Keratinocyte (primary cell): ENCODE results near the gene RANBP3. TPM values are rescaled to one million over a fixed set of nuclear protein-coding genes. Genes with fewer than 3 reads are reported as not detected.

Experiments
- DNase-seq: peaks from one replicate; pipeline ENCODE4 v3.0.0-alpha.2; 2011; ENCODE audit warnings: low read depth, missing footprints, low spot score
- FAIRE-seq: peaks from 2 replicates; lab custom pipeline; 2011; peaks lifted over from hg19 to GRCh38; lab: Jason Lieb, UNC
- H2AFZ ChIP-seq: 2 replicates; pipeline ENCODE4 v1.6.0; 2012; ENCODE audit warnings: low read length, control low read depth, inconsistent platforms; ENCODE audit not compliant: control insufficient read depth
- H3K27ac ChIP-seq: 2 replicates; pipeline ENCODE4 v1.5.1; 2011; ENCODE audit warnings: low read length; ENCODE audit not compliant: control insufficient read depth, insufficient read depth
- H3K27me3 ChIP-seq: 3 replicates; pipeline ENCODE4 v1.6.0; 2011; ENCODE audit warnings: low read length; ENCODE audit not compliant: control insufficient read depth, insufficient read depth; ENCODE audit errors: extremely low read depth
- H3K36me3 ChIP-seq, 2 experiments: 2 replicates in 1 of 2; 3 replicates in 1 of 2; pipeline ENCODE4 v1.5.1; 2011; ENCODE audit warnings: low read length in 2 of 2, mild to moderate bottlenecking in 1 of 2; ENCODE audit not compliant: control insufficient read depth in 2 of 2, insufficient read depth in 2 of 2; ENCODE audit errors: extremely low read depth in 1 of 2
- H3K4me1 ChIP-seq: 3 replicates; pipeline ENCODE4 v1.5.1; 2011; ENCODE audit warnings: low read length; ENCODE audit not compliant: control insufficient read depth, insufficient read depth; ENCODE audit errors: extremely low read depth
- H3K4me2 ChIP-seq: 3 replicates; pipeline ENCODE4 v1.6.0; 2011; ENCODE audit warnings: low read depth, low read length; ENCODE audit not compliant: control insufficient read depth, insufficient read depth; ENCODE audit errors: extremely low read depth
- H3K4me3 ChIP-seq, 3 experiments: fragments of 200-600 bp in 1 of 3; sonication (generic) in 1 of 3; 2 replicates in 2 of 3; 3 replicates in 1 of 3; pipeline ENCODE4 v1.5.1; 2011 to 2016; ENCODE audit warnings: low read length in 3 of 3, mild to moderate bottlenecking in 3 of 3, control low read depth in 2 of 3, inconsistent platforms in 1 of 3, low read depth in 1 of 3, mixed read lengths in 1 of 3, mixed run types in 1 of 3, moderate library complexity in 1 of 3; ENCODE audit not compliant: control insufficient read depth in 2 of 3, insufficient read depth in 2 of 3; ENCODE audit errors: extremely low read depth in 1 of 3
- H3K79me2 ChIP-seq: 2 replicates; pipeline ENCODE4 v1.6.0; 2012; ENCODE audit warnings: low read length; ENCODE audit not compliant: control insufficient read depth, insufficient read depth
- H3K9ac ChIP-seq: 3 replicates; pipeline ENCODE4 v1.6.0; 2011; ENCODE audit warnings: low read length; ENCODE audit not compliant: control insufficient read depth, insufficient read depth; ENCODE audit errors: extremely low read depth
- H3K9me1 ChIP-seq: 3 replicates; pipeline ENCODE4 v1.6.0; 2011; ENCODE audit warnings: low read length; ENCODE audit not compliant: control insufficient read depth, insufficient read depth; ENCODE audit errors: extremely low read depth
- H3K9me3 ChIP-seq: 2 replicates; pipeline ENCODE4 v1.5.1; 2012; ENCODE audit warnings: low read depth, low read length; ENCODE audit not compliant: control insufficient read depth
- H4K20me1 ChIP-seq: 3 replicates; pipeline ENCODE4 v1.6.0; 2011; ENCODE audit warnings: low read length; ENCODE audit not compliant: control insufficient read depth, insufficient read depth; ENCODE audit errors: extremely low read depth
- CTCF ChIP-seq, 3 experiments: IDR thresholded peaks in 1 of 3; conservative IDR thresholded peaks in 1 of 3; optimal IDR thresholded peaks in 1 of 3; 2 replicates in 2 of 3; 3 replicates in 1 of 3; pipeline versions ENCODE3 to v1.5.1; 2011; ENCODE audit warnings: low read length in 3 of 3, mild to moderate bottlenecking in 3 of 3, moderate library complexity in 2 of 3, control low read depth in 1 of 3, inconsistent platforms in 1 of 3; ENCODE audit not compliant: insufficient read depth in 2 of 3; ENCODE audit errors: extremely low read depth in 1 of 3
- EZH2 ChIP-seq: IDR thresholded peaks from one replicate; pipeline ENCODE4 v1.6.1; 2012; ENCODE audit warnings: inconsistent platforms, mild to moderate bottlenecking, low read length, moderate library complexity
- dilution Hi-C: fragments of 300-500 bp; cut with MboI; formaldehyde crosslinking; loops from one replicate; pipeline ENCODE4 v1.7.0; 2020; ENCODE audit warnings: low sequenced_read_pairs; ENCODE audit not compliant: extremely low pct_ligation_motif_present
- polyA plus RNA-seq, 5 experiments: library from polyadenylated mRNA; depleted of rRNA in 3 of 5; stranded (reverse) in 3 of 5; stranded (forward) in 1 of 5; unstranded in 1 of 5; fragments of >200 nt; gene quantifications; 1 replicate in 1 of 5; 2 replicates in 3 of 5; 3 replicates in 1 of 5; pipeline versions ENCODE4 v1.2.1 to v1.2.3, GENCODE V29; 2011 to 2012; ENCODE audit warnings: missing spikeins in 2 of 5, low read depth in 1 of 5, low replicate concordance in 1 of 5

RANBP3 gene
- polyA plus RNA-seq, 1 donor (not counting 4 experiments of a cell fraction or from before 2014, with no cell fraction given) = 36.4 TPM

GRCh38 chr19:5966941-5967340, 11.0 kb downstream of the RANBP3 start:
- Histone ChIP-seq H4K20me1 (peaks cover 53% of the 10 kb centered on the region), H3K4me1 (peaks cover 36% of the 10 kb centered on the region)
- TF ChIP-seq EZH2 (no peak), CTCF (optimal IDR thresholded peaks at IDR 0.05 in 1 of 3, IDR thresholded peaks at IDR 0.05 in 1 of 3, conservative IDR thresholded peaks at IDR 0.05 in 1 of 3; ENCODE audit: extremely low read depth in 1 of 3, insufficient read depth in 2 of 3, low read length in 3 of 3) (no peak)

GRCh38 chr19:5966215-5966614, 11.7 kb downstream of the RANBP3 start:
- Histone ChIP-seq H3K9ac (no peak overlapping the region), H3K9me1 (peaks cover 7% of the 10 kb centered on the region), H3K4me1 (peaks cover 36% of the 10 kb centered on the region), H3K4me2 (no peak overlapping the region), H3K9me3 (no peaks in the 10 kb centered on the region), H3K4me3 (no peak overlapping the region), H3K79me2 (peaks cover 89% of the 10 kb centered on the region), H3K27me3 (no peaks in the 10 kb centered on the region), H3K27ac (no peak overlapping the region), H2AFZ (no peak overlapping the region), H4K20me1 (peaks cover 52% of the 10 kb centered on the region), H3K36me3 (peaks cover 2 to 14% of the 10 kb centered on the region in 2 experiments)
- DNase-seq = no peak
- peak; percentile 39 for FAIRE-seq
- TF ChIP-seq CTCF (optimal IDR thresholded peaks at IDR 0.05 in 1 of 3, IDR thresholded peaks at IDR 0.05 in 1 of 3, conservative IDR thresholded peaks at IDR 0.05 in 1 of 3; ENCODE audit: extremely low read depth in 1 of 3, insufficient read depth in 2 of 3, low read length in 3 of 3) (no peak), EZH2 (no peak)
- dilution Hi-C loops = no loop called here

More at GRCh38 chr19:5966941-5967340, 11.0 kb downstream of the RANBP3 start:
- Histone ChIP-seq H3K79me2 (peaks cover 93% of the 10 kb centered on the region), H3K9me1 (peaks cover 7% of the 10 kb centered on the region), H2AFZ (no peak overlapping the region), H3K27me3 (no peaks in the 10 kb centered on the region), H3K36me3 (peaks cover 2 to 18% of the 10 kb centered on the region in 2 experiments), H3K4me2 (peak overlapping the region; percentile 75), H3K9me3 (no peaks in the 10 kb centered on the region), H3K27ac (no peak overlapping the region), H3K9ac (no peak overlapping the region), H3K4me3 (no peak overlapping the region)
- dilution Hi-C loops = no loop called here
- FAIRE-seq (no peak), DNase-seq (no peak)
